IPS-15b (cell line): ENCODE data around the gene LFNG.

Source experiments
- H3K27me3 ChIP-seq: one replicate; pipeline ENCODE4 v1.6.1; 2013; ENCODE audit warnings: low read length; ENCODE audit not compliant: control insufficient read depth, insufficient read depth
- H3K36me3 ChIP-seq: one replicate; pipeline ENCODE4 v1.6.1; 2013; ENCODE audit warnings: low read length; ENCODE audit not compliant: control insufficient read depth, insufficient read depth
- H3K4me1 ChIP-seq: one replicate; pipeline ENCODE4 v1.6.1; 2013; ENCODE audit warnings: mild to moderate bottlenecking, low read length; ENCODE audit not compliant: control insufficient read depth, insufficient read depth
- H3K4me3 ChIP-seq: one replicate; pipeline ENCODE4 v1.5.1; 2013; ENCODE audit warnings: low read depth, low read length
- H3K9ac ChIP-seq: one replicate; pipeline ENCODE4 v1.6.1; 2013; ENCODE audit warnings: low read depth, mild to moderate bottlenecking, low read length
- H3K9me3 ChIP-seq: one replicate; pipeline ENCODE4 v1.6.1; 2013; ENCODE audit warnings: mild to moderate bottlenecking, low read length; ENCODE audit not compliant: control insufficient read depth, insufficient read depth

LFNG gene

GRCh38 chr7:2515424-2516193 lies 4.0 kb upstream of the LFNG start:
- no peak overlapping the region for H3K4me3 ChIP-seq
- peaks cover 14% of the 10 kb centered on the region for H3K27me3 ChIP-seq
- peaks cover 4% of the 10 kb centered on the region for H3K36me3 ChIP-seq
- peaks cover 6% of the 10 kb centered on the region for H3K4me1 ChIP-seq
- no peaks in the 10 kb centered on the region for H3K9me3 ChIP-seq
- H3K9ac ChIP-seq: no peak overlapping the region

- peaks cover 4% of the 10 kb centered on the region for H3K36me3 ChIP-seq
- peaks cover 6% of the 10 kb centered on the region for H3K4me1 ChIP-seq
- no peak overlapping the region for H3K4me3 ChIP-seq
- no peak overlapping the region for H3K9ac ChIP-seq
- H3K27me3 ChIP-seq: peaks cover 16% of the 10 kb centered on the region
- no peaks in the 10 kb centered on the region for H3K9me3 ChIP-seq
These were observed 3.4 kb upstream of the LFNG start for GRCh38 chr7:2516194-2516555.

- H3K4me3 ChIP-seq: no peak overlapping the region
- H3K27me3 ChIP-seq: peaks cover 16% of the 10 kb centered on the region
- no peak overlapping the region for H3K9ac ChIP-seq
- H3K9me3 ChIP-seq: no peaks in the 10 kb centered on the region
- peaks cover 10% of the 10 kb centered on the region for H3K4me1 ChIP-seq
- peaks cover 4% of the 10 kb centered on the region for H3K36me3 ChIP-seq
These were observed 2.5 kb upstream of the LFNG start for GRCh38 chr7:2517026-2517425.

GRCh38 chr7:2517678-2518507 lies 1.7 kb upstream of the LFNG start:
- peaks cover 15% of the 10 kb centered on the region for H3K4me1 ChIP-seq
- H3K27me3 ChIP-seq: peaks cover 16% of the 10 kb centered on the region
- no peak overlapping the region for H3K9ac ChIP-seq
- H3K9me3 ChIP-seq: no peaks in the 10 kb centered on the region
- H3K4me3 ChIP-seq: peak overlapping the region; percentile 27
- H3K36me3 ChIP-seq: peaks cover 4% of the 10 kb centered on the region

- Histone ChIP-seq H3K9me3 (no peaks in the 10 kb centered on the region), H3K36me3 (peaks cover 4% of the 10 kb centered on the region), H3K27me3 (peaks cover 16% of the 10 kb centered on the region), H3K9ac (peak overlapping the region; percentile 47), H3K4me3 (peak overlapping the region; percentile 60), H3K4me1 (peaks cover 18% of the 10 kb centered on the region)
These were observed 846 bp upstream of the LFNG start for GRCh38 chr7:2518737-2519118.

GRCh38 chr7:2520131-2520760 lies 672 bp downstream of the LFNG start:
- Histone ChIP-seq H3K4me3 (peak overlapping the region; percentile 71), H3K4me1 (peaks cover 20% of the 10 kb centered on the region), H3K36me3 (peaks cover 6% of the 10 kb centered on the region), H3K9ac (peak overlapping the region; percentile 26), H3K9me3 (no peaks in the 10 kb centered on the region), H3K27me3 (peaks cover 16% of the 10 kb centered on the region)

- Histone ChIP-seq H3K9me3 (no peaks in the 10 kb centered on the region), H3K9ac (peak overlapping the region; percentile 26), H3K4me3 (peak overlapping the region; percentile 71), H3K27me3 (peaks cover 16% of the 10 kb centered on the region), H3K36me3 (peaks cover 12% of the 10 kb centered on the region), H3K4me1 (peaks cover 20% of the 10 kb centered on the region)
These were observed 1.3 kb downstream of the LFNG start for GRCh38 chr7:2520761-2521290.

GRCh38 chr7:2521341-2521745 lies 1.8 kb downstream of the LFNG start:
- H3K4me1 ChIP-seq: peaks cover 20% of the 10 kb centered on the region
- H3K4me3 ChIP-seq: peak overlapping the region; percentile 71
- no peaks in the 10 kb centered on the region for H3K9me3 ChIP-seq
- H3K27me3 ChIP-seq: peaks cover 16% of the 10 kb centered on the region
- no peak overlapping the region for H3K9ac ChIP-seq
- peaks cover 16% of the 10 kb centered on the region for H3K36me3 ChIP-seq

- H3K36me3 ChIP-seq: peaks cover 20% of the 10 kb centered on the region
- no peak overlapping the region for H3K9ac ChIP-seq
- H3K4me1 ChIP-seq: peaks cover 20% of the 10 kb centered on the region
- peaks cover 16% of the 10 kb centered on the region for H3K27me3 ChIP-seq
- no peaks in the 10 kb centered on the region for H3K9me3 ChIP-seq
- H3K4me3 ChIP-seq: peak overlapping the region; percentile 71
These were observed 2.5 kb downstream of the LFNG start for GRCh38 chr7:2521952-2522591.

GRCh38 chr7:2522780-2523433 lies 3.3 kb downstream of the LFNG start:
- Histone ChIP-seq H3K27me3 (peaks cover 11% of the 10 kb centered on the region), H3K36me3 (peaks cover 26% of the 10 kb centered on the region), H3K4me3 (peak overlapping the region; percentile 28), H3K9ac (no peak overlapping the region), H3K9me3 (no peaks in the 10 kb centered on the region), H3K4me1 (peaks cover 17% of the 10 kb centered on the region)

GRCh38 chr7:2523461-2523936 lies 3.9 kb downstream of the LFNG start:
- no peaks in the 10 kb centered on the region for H3K9me3 ChIP-seq
- peaks cover 14% of the 10 kb centered on the region for H3K4me1 ChIP-seq
- no peak overlapping the region for H3K9ac ChIP-seq
- peak overlapping the region; percentile 28 for H3K4me3 ChIP-seq
- peaks cover 29% of the 10 kb centered on the region for H3K36me3 ChIP-seq
- peaks cover 7% of the 10 kb centered on the region for H3K27me3 ChIP-seq
